IMR-90 (cell line): ENCODE data around the gene PMS1. TPM values are rescaled to one million over a fixed set of nuclear protein-coding genes. Genes with fewer than 3 reads are reported as not detected.

Experiments
- ATAC-seq: fragments of 200-7000 bp; cut with Tn5 transposase; 2 replicates; pipeline ENCODE4 v1.9.1; 2020; ENCODE audit warnings: low read depth, mild to moderate bottlenecking, moderate library complexity
- BruUV-seq: library from RNA; stranded (reverse); fragments of 400-500 nt; replicated peaks from 2 replicates; lab custom pipeline; 2021; lab: Mats Ljungman, UMichigan
- CTCF ChIA-PET: fragments of 300-600 bp; formaldehyde crosslinking; extraction: SDS; loops from one replicate; lab custom pipeline; 2021; ENCODE audit warnings: antibody characterized with exemption; lab: Yijun Ruan, JAX
- POLR2A ChIA-PET: fragments of 300-600 bp; sonication (Branson Sonifier 250); formaldehyde crosslinking; loops from one replicate; lab custom pipeline; 2022; ENCODE audit warnings: antibody characterized with exemption; ENCODE audit not compliant: unreplicated experiment; lab: Charles Lee
- DNase-seq: peaks from one replicate; pipeline ENCODE4 v3.0.0; 2013
- H2AFZ ChIP-seq: replicated peaks from 2 replicates; pipeline ENCODE3; 2013; ENCODE audit warnings: low read length, mild to moderate bottlenecking; ENCODE audit not compliant: poor library complexity
- H2AK5ac ChIP-seq: 2 replicates; pipeline ENCODE4 v1.6.1; 2013; ENCODE audit warnings: low read depth, low read length, inconsistent platforms
- H2AK9ac ChIP-seq: replicated peaks from 2 replicates; pipeline ENCODE3; 2013; ENCODE audit warnings: mild to moderate bottlenecking, low read depth, low read length, moderate library complexity; ENCODE audit not compliant: poor library complexity
- H2BK120ac ChIP-seq: 2 replicates; pipeline ENCODE4 v1.6.1; 2013; ENCODE audit warnings: low read depth, low read length, inconsistent platforms
- H2BK15ac ChIP-seq: 3 replicates; pipeline ENCODE4 v1.6.1; 2013; ENCODE audit warnings: low read depth, low read length, inconsistent platforms
- H2BK20ac ChIP-seq: 2 replicates; pipeline ENCODE4 v1.6.1; 2013; ENCODE audit warnings: low read depth, mild to moderate bottlenecking, inconsistent platforms, low read length, moderate library complexity
- H2BK5ac ChIP-seq: 2 replicates; pipeline ENCODE4 v1.6.1; 2013; ENCODE audit warnings: mild to moderate bottlenecking, low read depth, low read length, inconsistent platforms; ENCODE audit not compliant: poor library complexity, severe bottlenecking
- H3K14ac ChIP-seq: replicated peaks from 2 replicates; pipeline ENCODE4 v1.6.1; 2013; ENCODE audit warnings: low read depth, low read length, inconsistent platforms
- H3K18ac ChIP-seq: 2 replicates; pipeline ENCODE4 v1.6.1; 2013; ENCODE audit warnings: low read depth, low read length, control low read depth
- H3K23ac ChIP-seq: 2 replicates; pipeline ENCODE4 v1.6.1; 2013; ENCODE audit warnings: low read depth, low read length, inconsistent platforms
- H3K27ac ChIP-seq: 2 replicates; pipeline ENCODE4 v1.5.1; 2013; ENCODE audit warnings: mild to moderate bottlenecking, control low read depth, low read length; ENCODE audit not compliant: insufficient read depth
- H3K27me3 ChIP-seq: 2 replicates; pipeline ENCODE4 v1.6.1; 2013; ENCODE audit warnings: low read length; ENCODE audit not compliant: control insufficient read depth, insufficient read depth
- H3K36me3 ChIP-seq: 2 replicates; pipeline ENCODE4 v1.6.1; 2013; ENCODE audit warnings: low read length, mixed read lengths; ENCODE audit not compliant: control insufficient read depth, insufficient read depth
- H3K4ac ChIP-seq: 2 replicates; pipeline ENCODE4 v1.6.1; 2013; ENCODE audit warnings: low read depth, low read length, inconsistent platforms
- H3K4me1 ChIP-seq: 2 replicates; pipeline ENCODE4 v1.6.1; 2013; ENCODE audit warnings: low read length, mixed read lengths; ENCODE audit not compliant: control insufficient read depth, insufficient read depth
- H3K4me2 ChIP-seq: 2 replicates; pipeline ENCODE4 v1.6.1; 2013; ENCODE audit warnings: low read depth, mild to moderate bottlenecking, control low read depth, low read length, moderate library complexity
- H3K4me3 ChIP-seq: 2 replicates; pipeline ENCODE4 v1.5.1; 2013; ENCODE audit warnings: low read depth, mild to moderate bottlenecking, control low read depth, low read length, moderate library complexity; ENCODE audit not compliant: insufficient read depth
- H3K56ac ChIP-seq: 2 replicates; pipeline ENCODE4 v1.6.1; 2013; ENCODE audit warnings: low read length, inconsistent platforms; ENCODE audit not compliant: insufficient read depth; ENCODE audit errors: extremely low read depth
- H3K79me1 ChIP-seq, 2 experiments: 2 replicates each; pipeline ENCODE4 v1.6.1; 2013; ENCODE audit warnings: low read length in 2 of 2, inconsistent platforms in 1 of 2, low read depth in 1 of 2
- H3K9ac ChIP-seq: 2 replicates; pipeline ENCODE4 v1.6.1; 2013; ENCODE audit warnings: low read depth, low read length, control low read depth
- H3K9me1 ChIP-seq: 2 replicates; pipeline ENCODE4 v1.6.1; 2013; ENCODE audit warnings: low read length, inconsistent platforms; ENCODE audit not compliant: insufficient read depth
- H3K9me3 ChIP-seq: 2 replicates; pipeline ENCODE4 v1.6.1; 2013; ENCODE audit warnings: low read length; ENCODE audit not compliant: control insufficient read depth, insufficient read depth
- H4K20me1 ChIP-seq: 2 replicates; pipeline ENCODE4 v1.6.1; 2013; ENCODE audit warnings: low read length, inconsistent platforms; ENCODE audit not compliant: insufficient read depth
- H4K5ac ChIP-seq: 2 replicates; pipeline ENCODE4 v1.6.1; 2013; ENCODE audit warnings: mild to moderate bottlenecking, low read depth, low read length, control low read depth
- H4K8ac ChIP-seq, 2 experiments: 2 replicates each; pipeline ENCODE4 v1.6.1; 2013; ENCODE audit warnings: low read depth in 2 of 2, low read length in 2 of 2, control low read depth in 1 of 2, inconsistent platforms in 1 of 2
- H4K91ac ChIP-seq: 2 replicates; pipeline ENCODE4 v1.6.1; 2013; ENCODE audit warnings: low read depth, low read length, inconsistent platforms; ENCODE audit not compliant: insufficient read depth
- BHLHE40 ChIP-seq: fragments of 150-350 bp; IDR thresholded peaks from 2 replicates; pipeline ENCODE4 v1.6.1; 2016; ENCODE audit warnings: mild to moderate bottlenecking, low read depth, low read length
- CEBPB ChIP-seq: IDR thresholded peaks from 2 replicates; pipeline ENCODE4 v1.6.1; 2012; ENCODE audit warnings: low read depth, low read length, improper control_type of control experiment
- CHD1 ChIP-seq: IDR thresholded peaks from 2 replicates; pipeline ENCODE4 v1.6.1; 2012; ENCODE audit warnings: low read depth, low read length, improper control_type of control experiment
- CTCF ChIP-seq: conservative IDR thresholded peaks from 2 replicates; pipeline ENCODE4 v1.5.1; 2012; ENCODE audit warnings: mild to moderate bottlenecking, low read depth, low read length, improper control_type of control experiment
- ELK1 ChIP-seq: fragments of 150-350 bp; IDR thresholded peaks from 2 replicates; pipeline ENCODE4 v1.6.1; 2016; ENCODE audit warnings: low read depth, mild to moderate bottlenecking, low read length, moderate library complexity, borderline replicate concordance
- FOS ChIP-seq: fragments of 150-350 bp; IDR thresholded peaks from 2 replicates; pipeline ENCODE4 v1.6.1; 2016; ENCODE audit warnings: low read depth, low read length
- MAFK ChIP-seq: IDR thresholded peaks from 2 replicates; pipeline ENCODE4 v1.6.1; 2012; ENCODE audit warnings: low read depth, low read length, improper control_type of control experiment
- MAZ ChIP-seq: IDR thresholded peaks from 2 replicates; pipeline ENCODE4 v1.6.1; 2012; ENCODE audit warnings: low read depth, mild to moderate bottlenecking, low read length, improper control_type of control experiment, moderate library complexity, borderline replicate concordance
- MXI1 ChIP-seq: IDR thresholded peaks from 2 replicates; pipeline ENCODE4 v1.6.1; 2012; ENCODE audit warnings: low read depth, mild to moderate bottlenecking, low read length, moderate library complexity, borderline replicate concordance
- NFE2L2 ChIP-seq: fragments of 150-350 bp; IDR thresholded peaks from 2 replicates; pipeline ENCODE4 v1.6.1; 2016; ENCODE audit warnings: low read depth, mild to moderate bottlenecking, low read length
- POLR2A ChIP-seq: IDR thresholded peaks from 2 replicates; pipeline ENCODE4 v1.6.1; 2012; ENCODE audit warnings: mild to moderate bottlenecking, low read depth, low read length
- RAD21 ChIP-seq: IDR thresholded peaks from 2 replicates; pipeline ENCODE4 v1.6.1; 2012; ENCODE audit warnings: low read length, improper control_type of control experiment
- RFX5 ChIP-seq: IDR thresholded peaks from 2 replicates; pipeline ENCODE4 v1.8.0; 2012; ENCODE audit warnings: low read depth, mild to moderate bottlenecking, low read length, moderate library complexity
- SMC3 ChIP-seq: fragments of 150-350 bp; IDR thresholded peaks from 2 replicates; pipeline ENCODE4 v1.6.1; 2016; ENCODE audit warnings: low read depth, mild to moderate bottlenecking, antibody characterized with exemption, low read length, moderate library complexity
- USF2 ChIP-seq: fragments of 150-350 bp; IDR thresholded peaks from 2 replicates; pipeline ENCODE4 v1.6.1; 2017; ENCODE audit warnings: mild to moderate bottlenecking, antibody characterized with exemption, low read length, low read depth
- WGBS, 2 experiments: methylation state at CpG; one replicate each; pipeline versions ENCODE4 v1.1.5 to v1.1.7; 2013; ENCODE audit warnings: missing lambda C conversion rate in 2 of 2; ENCODE audit not compliant: insufficient read length in 1 of 2; ENCODE audit errors: extremely low coverage in 2 of 2; 5-methylcytosine and 5-hydroxymethylcytosine counted together
- dilution Hi-C: fragments of 300-500 bp; cut with HindIII; formaldehyde crosslinking; loops from one replicate; pipeline ENCODE4 v1.14.3; 2018; ENCODE audit warnings: low sequenced_read_pairs; ENCODE audit not compliant: unreplicated experiment
- in situ Hi-C: fragments of 300-500 bp; cut with MboI; formaldehyde crosslinking; loops from 3 replicates; pipeline ENCODE4 v1.14.3; 2019; ENCODE audit warnings: low sequenced_read_pairs, inconsistent platforms, mixed read lengths
- intact Hi-C: fragments of 100-400 bp; cut with micrococcal nuclease; formaldehyde crosslinking; loops from 2 replicates; pipeline ENCODE4 v1.10.0; 2022
- polyA plus RNA-seq, 3 experiments: library from polyadenylated mRNA; depleted of rRNA; stranded (reverse); fragments of >200 nt; gene quantifications; 2 replicates each; pipeline ENCODE4 v1.2.3, GENCODE V29; 2012; ENCODE audit warnings: low replicate concordance in 1 of 3
- total RNA-seq: library from RNA; depleted of rRNA; stranded (reverse); fragments of >200 nt; gene quantifications from 2 replicates; pipeline ENCODE4 v1.2.3, GENCODE V29; 2012

Gene PMS1
- total and polyA plus RNA-seq, 2 of the 4 experiments (the other 2 are of a cell fraction): 8.1 to 10.6 TPM

GRCh38 chr2:189819297-189819704, 35.1 kb downstream of the PMS1 start:
- Histone ChIP-seq H4K5ac (no peak overlapping the region), H3K9me1 (no peaks in the 10 kb centered on the region), H3K4me3 (no peak overlapping the region), H3K23ac (no peak overlapping the region), H3K4me2 (no peak overlapping the region), H2BK5ac (peak overlapping the region; percentile 53), H3K9me3 (peaks cover 3% of the 10 kb centered on the region; the same call in 1 of the 2 replicates), H3K36me3 (peaks cover 4% of the 10 kb centered on the region; the same call in 1 of the 2 replicates), H3K14ac (no peak overlapping the region), H3K4ac (no peak overlapping the region), H3K56ac (no peak overlapping the region), H2BK120ac (no peak overlapping the region), H2AFZ (no peak overlapping the region), H3K4me1 (peaks cover 4% of the 10 kb centered on the region), H4K20me1 (no peaks in the 10 kb centered on the region), H3K27ac (no peak overlapping the region), H3K9ac (no peak overlapping the region), H2AK9ac (no peak overlapping the region), H4K8ac (no peak overlapping the region), H2BK20ac (no peak overlapping the region), H4K91ac (no peak overlapping the region), H3K79me1 (peaks cover 0 to 5% of the 10 kb centered on the region in 2 experiments; a peak in 2 of 4 replicates), H3K27me3 (no peaks in the 10 kb centered on the region), H2BK15ac (no peak overlapping the region), H3K18ac (no peak overlapping the region), H2AK5ac (no peak overlapping the region)
- ChIA-PET CTCF (interaction anchor here (0.6 to 0.7 kb wide), 3 partner anchors 152 to 260 kb away, joined by 3 read pairs; no protein-coding TSS in a partner anchor), POLR2A (no interaction called here)
- WGBS, 2 experiments: no CpG with 5 or more reads among the region's 1 CpG
- in situ Hi-C loops: no loop called here
- DNase-seq (peak; percentile 81), ATAC-seq (peak; percentile 68)
- no TSS peak for BruUV-seq
- TF ChIP-seq POLR2A (no peak), MAFK (no peak), SMC3 (no peak), FOS (no peak), USF2 (no peak), MAZ (no peak), CTCF (no peak), BHLHE40 (no peak), ELK1 (no peak), CEBPB (no peak), NFE2L2 (no peak), CHD1 (no peak), RFX5 (no peak), RAD21 (no peak), MXI1 (no peak)
- dilution Hi-C loops: no loop called here
- intact Hi-C loops: no loop called here
